ENCODE results near the gene CUTA. TPM values are rescaled to one million over a fixed set of nuclear protein-coding genes. Genes with fewer than 3 reads are reported as not detected.

The CUTA gene
- total RNA-seq, 2 donors from 2014 or later: 198 to 219 TPM

DNA sequence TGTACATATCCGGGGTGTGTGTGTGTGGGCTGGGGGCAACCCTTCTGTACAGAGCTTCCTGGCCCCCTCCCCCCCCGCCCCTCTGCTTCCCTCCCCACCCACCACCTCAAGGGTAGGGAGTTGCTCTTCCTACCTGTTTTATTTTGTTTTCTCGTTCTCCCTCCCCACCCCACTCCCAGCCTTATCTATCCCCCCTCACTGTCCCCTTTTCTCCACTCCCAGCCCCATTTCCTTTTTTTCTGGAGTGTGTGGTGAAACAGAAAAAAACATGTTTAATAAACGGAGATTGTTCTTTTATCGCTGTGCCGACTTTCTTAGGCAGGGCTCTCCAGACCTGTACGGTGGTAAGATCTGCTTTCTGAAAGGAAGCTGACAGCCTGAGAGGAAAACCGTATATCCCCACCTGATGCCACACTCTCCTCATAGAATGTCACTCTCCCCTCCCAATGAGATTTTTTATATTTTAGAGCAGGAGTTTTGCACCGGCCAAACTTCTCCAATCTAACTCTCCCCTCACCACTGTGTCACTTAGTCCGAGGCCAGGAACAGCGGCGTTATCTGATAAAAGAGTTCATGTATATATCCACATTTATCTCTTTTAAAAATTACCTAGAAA, 35.6 kb upstream of the CUTA start:
- Histone ChIP-seq H3K36me3 (ENCODE audit: control insufficient read depth, insufficient read depth, low read length) (peaks cover 37% of the 10 kb centered on the region), H3K9ac (ENCODE audit: extremely low read depth, low read length, poor library complexity, severe bottlenecking) (peak overlapping the region; percentile 50), H3K9me3 (ENCODE audit: control insufficient read depth, low read length) (no peaks in the 10 kb centered on the region), H3K4me3 (ENCODE audit: low read length) (peak overlapping the region; percentile 97), H3K27me3 (ENCODE audit: control insufficient read depth, insufficient read depth, low read length, poor library complexity, severe bottlenecking) (no peaks in the 10 kb centered on the region), H3K27ac (ENCODE audit: low read depth, low read length) (no peak overlapping the region), H3K4me1 (ENCODE audit: control insufficient read depth, insufficient read depth, low read length) (no peaks in the 10 kb centered on the region)
- DNase-seq: no peak
- no peaks in the 10 kb centered on the region for H3K27me3 Mint-ChIP-seq (ENCODE audit: insufficient read depth)
- no peaks in the 10 kb centered on the region for H3K9me3 Mint-ChIP-seq
- H3K27ac Mint-ChIP-seq: peak overlapping the region; percentile 20
- H3K36me3 Mint-ChIP-seq (ENCODE audit: low read depth): peaks cover 35% of the 10 kb centered on the region
- WGBS, 2 experiments (ENCODE audit: insufficient coverage in 1 of 2, insufficient read length in 1 of 2): 38 to 58% methylated on average over 3 to 10 of the region's 12 CpGs
- TF ChIP-seq, protein P1, sequence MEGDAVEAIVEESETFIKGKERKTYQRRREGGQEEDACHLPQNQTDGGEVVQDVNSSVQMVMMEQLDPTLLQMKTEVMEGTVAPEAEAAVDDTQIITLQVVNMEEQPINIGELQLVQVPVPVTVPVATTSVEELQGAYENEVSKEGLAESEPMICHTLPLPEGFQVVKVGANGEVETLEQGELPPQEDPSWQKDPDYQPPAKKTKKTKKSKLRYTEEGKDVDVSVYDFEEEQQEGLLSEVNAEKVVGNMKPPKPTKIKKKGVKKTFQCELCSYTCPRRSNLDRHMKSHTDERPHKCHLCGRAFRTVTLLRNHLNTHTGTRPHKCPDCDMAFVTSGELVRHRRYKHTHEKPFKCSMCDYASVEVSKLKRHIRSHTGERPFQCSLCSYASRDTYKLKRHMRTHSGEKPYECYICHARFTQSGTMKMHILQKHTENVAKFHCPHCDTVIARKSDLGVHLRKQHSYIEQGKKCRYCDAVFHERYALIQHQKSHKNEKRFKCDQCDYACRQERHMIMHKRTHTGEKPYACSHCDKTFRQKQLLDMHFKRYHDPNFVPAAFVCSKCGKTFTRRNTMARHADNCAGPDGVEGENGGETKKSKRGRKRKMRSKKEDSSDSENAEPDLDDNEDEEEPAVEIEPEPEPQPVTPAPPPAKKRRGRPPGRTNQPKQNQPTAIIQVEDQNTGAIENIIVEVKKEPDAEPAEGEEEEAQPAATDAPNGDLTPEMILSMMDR (conservative IDR thresholded peaks at IDR 0.05): no peak
- peaks cover 11% of the 10 kb centered on the region for H3K4me1 Mint-ChIP-seq
- H3K4me3 Mint-ChIP-seq: peak overlapping the region; percentile 92

DNA sequence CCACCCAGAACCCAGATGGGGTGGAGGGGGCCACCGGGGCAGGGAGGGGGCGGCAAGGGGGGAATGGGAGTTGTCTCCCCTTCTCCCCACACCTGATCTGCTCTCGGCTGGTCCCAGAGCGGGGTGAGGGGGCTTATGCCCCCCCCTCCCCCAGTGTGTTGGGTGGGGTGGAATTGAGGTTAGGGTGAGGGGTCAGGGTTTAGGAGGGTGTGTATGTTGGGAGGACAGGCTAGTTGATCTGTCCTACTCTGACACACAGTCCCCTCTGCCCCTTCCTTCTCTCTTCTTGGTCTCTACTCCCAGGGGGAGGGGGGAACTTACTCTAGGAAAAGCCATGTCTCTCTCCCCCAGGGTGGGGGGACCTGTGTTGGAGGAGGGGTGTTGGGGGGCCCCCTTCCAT, 34.6 kb upstream of the CUTA start:
- Histone ChIP-seq H3K27ac (ENCODE audit: low read depth, low read length) (no peak overlapping the region), H3K9me3 (ENCODE audit: control insufficient read depth, low read length) (no peaks in the 10 kb centered on the region), H3K4me3 (ENCODE audit: low read length) (no peak overlapping the region), H3K36me3 (ENCODE audit: control insufficient read depth, insufficient read depth, low read length) (peaks cover 46% of the 10 kb centered on the region), H3K9ac (ENCODE audit: extremely low read depth, low read length, poor library complexity, severe bottlenecking) (no peak overlapping the region), H3K27me3 (ENCODE audit: control insufficient read depth, insufficient read depth, low read length, poor library complexity, severe bottlenecking) (no peaks in the 10 kb centered on the region), H3K4me1 (ENCODE audit: control insufficient read depth, insufficient read depth, low read length) (no peaks in the 10 kb centered on the region)
- peaks cover 45% of the 10 kb centered on the region for H3K36me3 Mint-ChIP-seq (ENCODE audit: low read depth)
- no peak overlapping the region for H3K4me3 Mint-ChIP-seq
- peaks cover 11% of the 10 kb centered on the region for H3K4me1 Mint-ChIP-seq
- TF ChIP-seq, protein P1 (conservative IDR thresholded peaks at IDR 0.05): no peak
- H3K27me3 Mint-ChIP-seq (ENCODE audit: insufficient read depth): no peaks in the 10 kb centered on the region
- H3K9me3 Mint-ChIP-seq: no peaks in the 10 kb centered on the region
- 94% methylated on average over 2 of the region's 4 CpGs; no CpG with 5 or more reads in 1 of the 2 experiments for WGBS, 2 experiments (ENCODE audit: insufficient coverage in 1 of 2, insufficient read length in 1 of 2)
- DNase-seq: no peak
- no peak overlapping the region for H3K27ac Mint-ChIP-seq

DNA sequence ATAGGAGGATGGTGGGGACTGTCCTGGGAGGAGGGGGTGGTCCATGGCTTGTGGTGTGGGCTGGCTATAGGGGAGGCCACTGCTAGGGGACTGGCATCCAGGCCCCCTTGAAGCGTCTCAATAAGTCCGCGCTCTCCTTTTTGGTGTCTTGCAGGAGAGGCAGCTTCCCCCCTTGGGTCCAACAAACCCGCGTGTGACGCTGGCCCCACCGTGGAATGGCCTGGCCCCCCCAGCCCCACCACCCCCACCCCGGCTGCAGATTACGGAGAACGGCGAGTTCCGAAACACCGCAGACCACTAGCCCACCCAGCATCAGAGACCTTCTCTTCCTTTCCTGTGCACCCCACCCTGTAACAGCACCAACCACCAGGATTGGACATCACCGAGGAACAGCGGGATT, 33.7 kb upstream of the CUTA start:
- 97% methylated on average over 11 of the region's 15 CpGs; no CpG with 5 or more reads in 1 of the 2 experiments for WGBS, 2 experiments (ENCODE audit: insufficient coverage in 1 of 2, insufficient read length in 1 of 2)
- H3K4me3 Mint-ChIP-seq: no peak overlapping the region
- Histone ChIP-seq H3K9ac (ENCODE audit: extremely low read depth, low read length, poor library complexity, severe bottlenecking) (no peak overlapping the region), H3K4me1 (ENCODE audit: control insufficient read depth, insufficient read depth, low read length) (no peaks in the 10 kb centered on the region), H3K27ac (ENCODE audit: low read depth, low read length) (no peak overlapping the region), H3K27me3 (ENCODE audit: control insufficient read depth, insufficient read depth, low read length, poor library complexity, severe bottlenecking) (no peaks in the 10 kb centered on the region), H3K36me3 (ENCODE audit: control insufficient read depth, insufficient read depth, low read length) (peaks cover 46% of the 10 kb centered on the region), H3K4me3 (ENCODE audit: low read length) (no peak overlapping the region), H3K9me3 (ENCODE audit: control insufficient read depth, low read length) (no peaks in the 10 kb centered on the region)
- TF ChIP-seq, protein P1 (conservative IDR thresholded peaks at IDR 0.05): no peak
- no peaks in the 10 kb centered on the region for H3K9me3 Mint-ChIP-seq
- H3K27ac Mint-ChIP-seq: no peak overlapping the region
- peaks cover 11% of the 10 kb centered on the region for H3K4me1 Mint-ChIP-seq
- no peaks in the 10 kb centered on the region for H3K27me3 Mint-ChIP-seq (ENCODE audit: insufficient read depth)
- peaks cover 44% of the 10 kb centered on the region for H3K36me3 Mint-ChIP-seq (ENCODE audit: low read depth)
- no peak for DNase-seq
